Measurements from ENCODE around the gene VPS51. TPM values are rescaled to one million over a fixed set of nuclear protein-coding genes. Genes with fewer than 3 reads are reported as not detected.

Gene VPS51
- total and polyA plus RNA-seq, 9 of the 15 experiments (the other 6 are each of a cell fraction or from before 2014, with no cell fraction given), result 1.8 to 143 (median 46.8) TPM

GRCh38 chr11:65111744-65112545, 15.9 kb downstream of the VPS51 start, which contains the start of gene TM7SF2 (continued):
- TF ChIP-seq, protein P1, sequence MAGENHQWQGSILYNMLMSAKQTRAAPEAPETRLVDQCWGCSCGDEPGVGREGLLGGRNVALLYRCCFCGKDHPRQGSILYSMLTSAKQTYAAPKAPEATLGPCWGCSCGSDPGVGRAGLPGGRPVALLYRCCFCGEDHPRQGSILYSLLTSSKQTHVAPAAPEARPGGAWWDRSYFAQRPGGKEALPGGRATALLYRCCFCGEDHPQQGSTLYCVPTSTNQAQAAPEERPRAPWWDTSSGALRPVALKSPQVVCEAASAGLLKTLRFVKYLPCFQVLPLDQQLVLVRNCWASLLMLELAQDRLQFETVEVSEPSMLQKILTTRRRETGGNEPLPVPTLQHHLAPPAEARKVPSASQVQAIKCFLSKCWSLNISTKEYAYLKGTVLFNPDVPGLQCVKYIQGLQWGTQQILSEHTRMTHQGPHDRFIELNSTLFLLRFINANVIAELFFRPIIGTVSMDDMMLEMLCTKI (IDR thresholded peaks at IDR 0.05; ENCODE audit: partially characterized antibody), result no peak
- TF ChIP-seq NCOR1 (IDR thresholded peaks at IDR 0.05) (no peak), IRF1 (CRISPR knock-in tag; IDR thresholded peaks at IDR 0.05; ENCODE audit: borderline replicate concordance) (no peak), MEIS2 (IDR thresholded peaks at IDR 0.05; ENCODE audit: partially characterized antibody) (no peak), TSC22D4 (tag; IDR thresholded peaks at IDR 0.05) (no peak), MAZ (CRISPR knock-in tag; conservative IDR thresholded peaks at IDR 0.05 in 1 of 2, IDR thresholded peaks at IDR 0.05 in 1 of 2) (peak in 1 of 2 experiments; percentile 4; a peak in 1 of 4 replicates), MNT (conservative IDR thresholded peaks at IDR 0.05) (peak; percentile 49 to 63; a peak in 3 of 4 replicates), SIX5 (IDR thresholded peaks at IDR 0.05; ENCODE audit: borderline replicate concordance in 1 of 2, insufficient read depth in 1 of 2, low read depth in 1 of 2, low read length in 2 of 2) (no peak)
- TF ChIP-seq, protein P2, sequence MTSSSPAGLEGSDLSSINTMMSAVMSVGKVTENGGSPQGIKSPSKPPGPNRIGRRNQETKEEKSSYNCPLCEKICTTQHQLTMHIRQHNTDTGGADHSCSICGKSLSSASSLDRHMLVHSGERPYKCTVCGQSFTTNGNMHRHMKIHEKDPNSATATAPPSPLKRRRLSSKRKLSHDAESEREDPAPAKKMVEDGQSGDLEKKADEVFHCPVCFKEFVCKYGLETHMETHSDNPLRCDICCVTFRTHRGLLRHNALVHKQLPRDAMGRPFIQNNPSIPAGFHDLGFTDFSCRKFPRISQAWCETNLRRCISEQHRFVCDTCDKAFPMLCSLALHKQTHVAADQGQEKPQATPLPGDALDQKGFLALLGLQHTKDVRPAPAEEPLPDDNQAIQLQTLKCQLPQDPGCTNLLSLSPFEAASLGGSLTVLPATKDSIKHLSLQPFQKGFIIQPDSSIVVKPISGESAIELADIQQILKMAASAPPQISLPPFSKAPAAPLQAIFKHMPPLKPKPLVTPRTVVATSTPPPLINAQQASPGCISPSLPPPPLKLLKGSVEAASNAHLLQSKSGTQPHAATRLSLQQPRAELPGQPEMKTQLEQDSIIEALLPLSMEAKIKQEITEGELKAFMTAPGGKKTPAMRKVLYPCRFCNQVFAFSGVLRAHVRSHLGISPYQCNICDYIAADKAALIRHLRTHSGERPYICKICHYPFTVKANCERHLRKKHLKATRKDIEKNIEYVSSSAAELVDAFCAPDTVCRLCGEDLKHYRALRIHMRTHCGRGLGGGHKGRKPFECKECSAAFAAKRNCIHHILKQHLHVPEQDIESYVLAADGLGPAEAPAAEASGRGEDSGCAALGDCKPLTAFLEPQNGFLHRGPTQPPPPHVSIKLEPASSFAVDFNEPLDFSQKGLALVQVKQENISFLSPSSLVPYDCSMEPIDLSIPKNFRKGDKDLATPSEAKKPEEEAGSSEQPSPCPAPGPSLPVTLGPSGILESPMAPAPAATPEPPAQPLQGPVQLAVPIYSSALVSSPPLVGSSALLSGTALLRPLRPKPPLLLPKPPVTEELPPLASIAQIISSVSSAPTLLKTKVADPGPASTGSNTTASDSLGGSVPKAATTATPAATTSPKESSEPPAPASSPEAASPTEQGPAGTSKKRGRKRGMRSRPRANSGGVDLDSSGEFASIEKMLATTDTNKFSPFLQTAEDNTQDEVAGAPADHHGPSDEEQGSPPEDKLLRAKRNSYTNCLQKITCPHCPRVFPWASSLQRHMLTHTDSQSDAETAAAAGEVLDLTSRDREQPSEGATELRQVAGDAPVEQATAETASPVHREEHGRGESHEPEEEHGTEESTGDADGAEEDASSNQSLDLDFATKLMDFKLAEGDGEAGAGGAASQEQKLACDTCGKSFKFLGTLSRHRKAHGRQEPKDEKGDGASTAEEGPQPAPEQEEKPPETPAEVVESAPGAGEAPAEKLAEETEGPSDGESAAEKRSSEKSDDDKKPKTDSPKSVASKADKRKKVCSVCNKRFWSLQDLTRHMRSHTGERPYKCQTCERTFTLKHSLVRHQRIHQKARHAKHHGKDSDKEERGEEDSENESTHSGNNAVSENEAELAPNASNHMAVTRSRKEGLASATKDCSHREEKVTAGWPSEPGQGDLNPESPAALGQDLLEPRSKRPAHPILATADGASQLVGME (CRISPR knock-in tag; IDR thresholded peaks at IDR 0.05), result no peak
- TF ChIP-seq, protein P3, sequence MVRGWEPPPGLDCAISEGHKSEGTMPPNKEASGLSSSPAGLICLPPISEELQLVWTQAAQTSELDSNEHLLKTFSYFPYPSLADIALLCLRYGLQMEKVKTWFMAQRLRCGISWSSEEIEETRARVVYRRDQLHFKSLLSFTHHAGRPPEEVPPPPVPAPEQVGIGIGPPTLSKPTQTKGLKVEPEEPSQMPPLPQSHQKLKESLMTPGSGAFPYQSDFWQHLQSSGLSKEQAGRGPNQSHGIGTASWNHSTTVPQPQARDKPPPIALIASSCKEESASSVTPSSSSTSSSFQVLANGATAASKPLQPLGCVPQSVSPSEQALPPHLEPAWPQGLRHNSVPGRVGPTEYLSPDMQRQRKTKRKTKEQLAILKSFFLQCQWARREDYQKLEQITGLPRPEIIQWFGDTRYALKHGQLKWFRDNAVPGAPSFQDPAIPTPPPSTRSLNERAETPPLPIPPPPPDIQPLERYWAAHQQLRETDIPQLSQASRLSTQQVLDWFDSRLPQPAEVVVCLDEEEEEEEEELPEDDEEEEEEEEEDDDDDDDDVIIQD (CRISPR knock-in tag; IDR thresholded peaks at IDR 0.05), result no peak
- TF ChIP-seq, protein P4, sequence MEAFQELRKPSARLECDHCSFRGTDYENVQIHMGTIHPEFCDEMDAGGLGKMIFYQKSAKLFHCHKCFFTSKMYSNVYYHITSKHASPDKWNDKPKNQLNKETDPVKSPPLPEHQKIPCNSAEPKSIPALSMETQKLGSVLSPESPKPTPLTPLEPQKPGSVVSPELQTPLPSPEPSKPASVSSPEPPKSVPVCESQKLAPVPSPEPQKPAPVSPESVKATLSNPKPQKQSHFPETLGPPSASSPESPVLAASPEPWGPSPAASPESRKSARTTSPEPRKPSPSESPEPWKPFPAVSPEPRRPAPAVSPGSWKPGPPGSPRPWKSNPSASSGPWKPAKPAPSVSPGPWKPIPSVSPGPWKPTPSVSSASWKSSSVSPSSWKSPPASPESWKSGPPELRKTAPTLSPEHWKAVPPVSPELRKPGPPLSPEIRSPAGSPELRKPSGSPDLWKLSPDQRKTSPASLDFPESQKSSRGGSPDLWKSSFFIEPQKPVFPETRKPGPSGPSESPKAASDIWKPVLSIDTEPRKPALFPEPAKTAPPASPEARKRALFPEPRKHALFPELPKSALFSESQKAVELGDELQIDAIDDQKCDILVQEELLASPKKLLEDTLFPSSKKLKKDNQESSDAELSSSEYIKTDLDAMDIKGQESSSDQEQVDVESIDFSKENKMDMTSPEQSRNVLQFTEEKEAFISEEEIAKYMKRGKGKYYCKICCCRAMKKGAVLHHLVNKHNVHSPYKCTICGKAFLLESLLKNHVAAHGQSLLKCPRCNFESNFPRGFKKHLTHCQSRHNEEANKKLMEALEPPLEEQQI (IDR thresholded peaks at IDR 0.05), result no peak

Measured in K562 (cell line).